Uterus (tissue), 2 donors: ENCODE measurements around the gene TRIM44.

Source experiments
- POLR2A ChIP-seq, 2 donors: fragments of 450-650 bp; IDR thresholded peaks; one replicate each; pipeline ENCODE4 v1.6.1; 2016; ENCODE audit warnings: antibody characterized with exemption in 2 of 2, mild to moderate bottlenecking in 1 of 2, moderate library complexity in 1 of 2
- TF ChIP-seq, protein P1 (sequence below), 4 experiments: fragments of 200-600 bp in 2 of 4; fragments of 450-650 bp in 2 of 4; sonication (generic) in 2 of 4; IDR thresholded peaks; one replicate each; pipeline ENCODE4 v1.5.1; 2016 to 2019; ENCODE audit warnings: antibody characterized with exemption in 4 of 4, mild to moderate bottlenecking in 2 of 4, moderate library complexity in 1 of 4

DNA sequence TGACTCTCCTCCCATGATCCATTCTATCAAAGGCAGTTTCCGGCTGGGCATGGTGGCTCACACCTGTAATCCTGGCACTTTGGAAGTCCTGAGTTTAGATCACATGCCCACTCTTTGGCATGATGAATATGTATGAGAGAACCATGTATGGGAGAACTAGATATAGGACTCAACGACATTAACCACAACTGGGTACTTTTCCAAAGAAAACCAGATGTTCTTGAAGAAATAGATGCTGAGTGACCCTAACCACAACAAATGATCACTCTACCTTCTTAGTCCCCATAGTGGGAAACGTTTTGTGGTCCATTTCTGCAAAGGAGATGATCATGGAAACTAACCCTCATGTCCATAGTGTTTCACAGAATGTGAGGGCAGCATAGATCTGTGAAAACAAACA, 30.7 kb upstream of the TRIM44 start:
- TF ChIP-seq, protein P1, sequence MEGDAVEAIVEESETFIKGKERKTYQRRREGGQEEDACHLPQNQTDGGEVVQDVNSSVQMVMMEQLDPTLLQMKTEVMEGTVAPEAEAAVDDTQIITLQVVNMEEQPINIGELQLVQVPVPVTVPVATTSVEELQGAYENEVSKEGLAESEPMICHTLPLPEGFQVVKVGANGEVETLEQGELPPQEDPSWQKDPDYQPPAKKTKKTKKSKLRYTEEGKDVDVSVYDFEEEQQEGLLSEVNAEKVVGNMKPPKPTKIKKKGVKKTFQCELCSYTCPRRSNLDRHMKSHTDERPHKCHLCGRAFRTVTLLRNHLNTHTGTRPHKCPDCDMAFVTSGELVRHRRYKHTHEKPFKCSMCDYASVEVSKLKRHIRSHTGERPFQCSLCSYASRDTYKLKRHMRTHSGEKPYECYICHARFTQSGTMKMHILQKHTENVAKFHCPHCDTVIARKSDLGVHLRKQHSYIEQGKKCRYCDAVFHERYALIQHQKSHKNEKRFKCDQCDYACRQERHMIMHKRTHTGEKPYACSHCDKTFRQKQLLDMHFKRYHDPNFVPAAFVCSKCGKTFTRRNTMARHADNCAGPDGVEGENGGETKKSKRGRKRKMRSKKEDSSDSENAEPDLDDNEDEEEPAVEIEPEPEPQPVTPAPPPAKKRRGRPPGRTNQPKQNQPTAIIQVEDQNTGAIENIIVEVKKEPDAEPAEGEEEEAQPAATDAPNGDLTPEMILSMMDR (IDR thresholded peaks at IDR 0.05), result no peak
- TF ChIP-seq POLR2A (IDR thresholded peaks at IDR 0.05), result no peak
